B cell (primary cell): ENCODE measurements around the gene DLX3.

ENCODE experiments used
- EZH2 ChIP-seq: IDR thresholded peaks from 2 replicates; pipeline ENCODE4 v1.6.1; 2012; ENCODE audit warnings: borderline replicate concordance, low read depth, mild to moderate bottlenecking, moderate library complexity, low read length; ENCODE audit not compliant: insufficient read depth, poor library complexity, severe bottlenecking
- TF ChIP-seq, protein P1 (sequence below): fragments of 200-600 bp; IDR thresholded peaks from one replicate; pipeline ENCODE4 v1.8.0; 2022; ENCODE audit warnings: antibody characterized with exemption, mild to moderate bottlenecking

DNA sequence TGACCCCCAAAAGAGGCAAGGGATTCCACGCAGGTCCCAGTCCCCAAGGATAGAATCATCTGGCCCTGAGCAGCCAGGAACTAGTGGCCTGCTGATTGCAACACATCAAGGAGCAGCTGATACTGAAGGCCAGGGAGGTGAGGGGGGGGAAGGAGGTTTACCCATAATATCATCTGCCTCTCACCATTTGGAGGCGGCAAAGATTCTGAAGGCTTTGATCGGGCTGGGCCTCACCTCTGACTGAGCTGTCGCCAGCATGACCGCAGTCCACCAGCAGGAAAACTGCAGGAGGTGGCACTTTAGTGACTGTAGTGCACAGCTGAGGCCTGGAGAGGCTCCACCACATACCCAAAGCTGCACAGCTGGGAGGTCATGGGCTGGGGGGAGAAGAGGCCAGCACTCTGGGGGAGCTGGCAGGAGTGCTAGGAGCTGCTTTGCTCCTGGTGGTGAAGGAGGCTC is 40.4 kb upstream of the DLX3 start:
- TF ChIP-seq, protein P1, sequence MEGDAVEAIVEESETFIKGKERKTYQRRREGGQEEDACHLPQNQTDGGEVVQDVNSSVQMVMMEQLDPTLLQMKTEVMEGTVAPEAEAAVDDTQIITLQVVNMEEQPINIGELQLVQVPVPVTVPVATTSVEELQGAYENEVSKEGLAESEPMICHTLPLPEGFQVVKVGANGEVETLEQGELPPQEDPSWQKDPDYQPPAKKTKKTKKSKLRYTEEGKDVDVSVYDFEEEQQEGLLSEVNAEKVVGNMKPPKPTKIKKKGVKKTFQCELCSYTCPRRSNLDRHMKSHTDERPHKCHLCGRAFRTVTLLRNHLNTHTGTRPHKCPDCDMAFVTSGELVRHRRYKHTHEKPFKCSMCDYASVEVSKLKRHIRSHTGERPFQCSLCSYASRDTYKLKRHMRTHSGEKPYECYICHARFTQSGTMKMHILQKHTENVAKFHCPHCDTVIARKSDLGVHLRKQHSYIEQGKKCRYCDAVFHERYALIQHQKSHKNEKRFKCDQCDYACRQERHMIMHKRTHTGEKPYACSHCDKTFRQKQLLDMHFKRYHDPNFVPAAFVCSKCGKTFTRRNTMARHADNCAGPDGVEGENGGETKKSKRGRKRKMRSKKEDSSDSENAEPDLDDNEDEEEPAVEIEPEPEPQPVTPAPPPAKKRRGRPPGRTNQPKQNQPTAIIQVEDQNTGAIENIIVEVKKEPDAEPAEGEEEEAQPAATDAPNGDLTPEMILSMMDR = no peak
- TF ChIP-seq EZH2 = no peak
